Right lobe of liver (tissue), 6 donors: ENCODE results near the gene KLF13. TPM values are rescaled to one million over a fixed set of nuclear protein-coding genes. Genes with fewer than 3 reads are reported as not detected.

Source experiments
- ATAC-seq, 4 donors: fragments of 200-7000 bp; cut with Tn5 transposase; one replicate each; pipeline ENCODE4 v1.9.1; 2020; ENCODE audit warnings: mild to moderate bottlenecking in 4 of 4, moderate library complexity in 4 of 4
- DNase-seq, 3 donors: peaks; one replicate each; pipeline ENCODE4 v3.0.0-alpha.2; 2020
- H3K27ac ChIP-seq, 3 donors: fragments of 200-600 bp; one replicate each; pipeline ENCODE4 v1.8.0; 2022
- H3K27me3 ChIP-seq, 2 donors: fragments of 200-600 bp; one replicate each; pipeline ENCODE4 v1.8.0; 2022
- H3K36me3 ChIP-seq, 4 donors: fragments of 200-600 bp; sonication (generic) in 1 of 4; one replicate each; pipeline versions ENCODE4 v1.5.1 to v1.8.0; 2017 to 2022; ENCODE audit warnings: control low read depth in 1 of 4
- H3K4me1 ChIP-seq, 4 donors: fragments of 200-600 bp; sonication (generic) in 1 of 4; one replicate each; pipeline versions ENCODE4 v1.5.1 to v1.8.0; 2017 to 2022; ENCODE audit warnings: control low read depth in 1 of 4
- H3K4me3 ChIP-seq, 3 donors: fragments of 200-600 bp; one replicate each; pipeline ENCODE4 v1.8.0; 2022
- H3K9me3 ChIP-seq, 4 donors: fragments of 200-600 bp; sonication (generic) in 1 of 4; one replicate each; pipeline versions ENCODE4 v1.5.1 to v1.8.0; 2017 to 2022; ENCODE audit warnings: control low read depth in 1 of 4
- CTCF ChIP-seq, 4 donors: fragments of 200-600 bp in 3 of 4; fragments of 450-650 bp in 1 of 4; IDR thresholded peaks; one replicate each; pipeline versions ENCODE4 v1.5.1 to v1.8.0; 2016 to 2022; ENCODE audit warnings: antibody characterized with exemption in 4 of 4, mild to moderate bottlenecking in 2 of 4
- POLR2A ChIP-seq: fragments of 450-650 bp; IDR thresholded peaks from one replicate; pipeline ENCODE4 v1.6.1; 2017; ENCODE audit warnings: antibody characterized with exemption, mild to moderate bottlenecking
- WGBS: methylation state at CpG from one replicate; pipeline ENCODE4 v1.1.6; 2018; ENCODE audit warnings: low coverage, low lambda C conversion rate; ENCODE audit not compliant: insufficient coverage; ENCODE audit errors: missing lambda C conversion rate; 5-methylcytosine and 5-hydroxymethylcytosine counted together
- intact Hi-C, 2 donors: fragments of 100-400 bp; cut with DNase I; formaldehyde crosslinking; loops; one replicate each; pipeline versions ENCODE4 v1.11.2 to v1.14.1; 2022
- total RNA-seq, 6 experiments: library from RNA; depleted of rRNA in 2 of 6; stranded (reverse); fragments of >200 nt in 2 of 6; fragmentation: NEBNext Ultra II Directional in 3 of 6; extraction: Animal tissue kit (Norgen Biotek cat#: 25700) in 3 of 6; gene quantifications; one replicate each; pipeline versions ENCODE4 v1.1.0 to v1.2.4, GENCODE V29; 2016 to 2023
- donor health status: DM: no; HTN: yes; CAD: no.
- donor health status: DM: no; HTN: no; CAD: no.
- donor health status: DM: no; HTN: no; CAD: no.
- donor health status: DM: no; HTN: yes; CAD: no.
- donor health status: DM: no; HTN: yes; CAD: no.

Gene KLF13
- total RNA-seq, 6 experiments from 2014 or later = 22.7 to 66.2 (median 28.5) TPM

- Histone ChIP-seq H3K9me3 (no peaks in the 10 kb centered on the region), H3K36me3 (no peaks in the 10 kb centered on the region), H3K4me1 (peaks cover 0 to 18% (median 6%) of the 10 kb centered on the region in 4 donors), H3K27me3 (no peaks in the 10 kb centered on the region), H3K4me3 (peak overlapping the region; percentile 80 to 97 (median 94)), H3K27ac (peak overlapping the region; percentile 95 to 97 (median 96))
- ATAC-seq = no peak
- intact Hi-C loops = loop anchor here in 1 of 2 donors (10.0 kb wide), 1 partner anchor 110 kb away; no protein-coding TSS in a partner anchor
- WGBS = 61% methylated on average over 8 of the region's 23 CpGs
- DNase-seq = peak; percentile 25 to 52 (median 48)
- TF ChIP-seq CTCF (IDR thresholded peaks at IDR 0.05) = no peak
- no peak for TF ChIP-seq POLR2A
These were observed 1.6 kb upstream of the KLF13 start for GRCh38 chr15:31324806-31325594.

DNA sequence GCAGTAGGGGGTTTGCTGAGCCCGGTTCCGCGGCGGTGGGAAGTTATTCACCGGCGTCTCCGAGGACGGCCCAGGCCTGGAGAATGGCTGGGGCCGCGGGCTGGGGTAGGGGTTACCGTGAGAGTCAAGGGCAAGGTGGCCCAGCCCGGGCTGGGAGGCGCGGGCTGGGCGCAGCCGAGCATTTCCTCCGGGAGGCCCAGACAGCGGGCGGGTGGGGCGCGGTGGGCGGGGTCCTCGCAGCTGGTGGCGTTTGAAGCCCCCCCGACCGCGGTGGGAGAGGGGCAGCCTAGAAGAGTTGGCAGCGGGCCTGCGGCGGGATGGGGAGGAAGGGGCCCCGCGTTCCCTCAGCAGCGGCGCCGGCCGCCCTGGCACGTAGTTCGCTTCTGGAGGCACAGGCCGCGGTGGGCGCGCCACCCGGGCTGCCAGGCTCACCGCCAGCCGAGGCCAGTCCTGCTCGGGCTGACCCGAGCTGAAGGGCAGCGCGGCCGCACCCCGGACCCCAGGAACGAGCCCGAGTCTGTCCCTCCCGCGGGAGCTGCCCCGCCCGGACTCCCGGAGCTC is 960 bp upstream of the KLF13 start:
- ATAC-seq (peak in 3 of 4 donors; percentile 2 to 4 (median 3)), DNase-seq (peak; percentile 76 to 83 (median 81))
- H3K4me3 ChIP-seq = peak overlapping the region; percentile 80 to 97 (median 94)
- H3K27me3 ChIP-seq = no peaks in the 10 kb centered on the region
- no peaks in the 10 kb centered on the region for H3K9me3 ChIP-seq
- WGBS = 0% methylated on average over 5 of the region's 58 CpGs
- H3K4me1 ChIP-seq = peaks cover 0 to 24% (median 10%) of the 10 kb centered on the region in 4 donors
- TF ChIP-seq CTCF (IDR thresholded peaks at IDR 0.05) (no peak), POLR2A (no peak)
- H3K36me3 ChIP-seq = no peaks in the 10 kb centered on the region
- H3K27ac ChIP-seq = peak overlapping the region; percentile 95 to 97 (median 96)
- intact Hi-C loops = loop anchor here in 1 of 2 donors (10.0 kb wide), 1 partner anchor 111 kb away; no protein-coding TSS in a partner anchor

DNA sequence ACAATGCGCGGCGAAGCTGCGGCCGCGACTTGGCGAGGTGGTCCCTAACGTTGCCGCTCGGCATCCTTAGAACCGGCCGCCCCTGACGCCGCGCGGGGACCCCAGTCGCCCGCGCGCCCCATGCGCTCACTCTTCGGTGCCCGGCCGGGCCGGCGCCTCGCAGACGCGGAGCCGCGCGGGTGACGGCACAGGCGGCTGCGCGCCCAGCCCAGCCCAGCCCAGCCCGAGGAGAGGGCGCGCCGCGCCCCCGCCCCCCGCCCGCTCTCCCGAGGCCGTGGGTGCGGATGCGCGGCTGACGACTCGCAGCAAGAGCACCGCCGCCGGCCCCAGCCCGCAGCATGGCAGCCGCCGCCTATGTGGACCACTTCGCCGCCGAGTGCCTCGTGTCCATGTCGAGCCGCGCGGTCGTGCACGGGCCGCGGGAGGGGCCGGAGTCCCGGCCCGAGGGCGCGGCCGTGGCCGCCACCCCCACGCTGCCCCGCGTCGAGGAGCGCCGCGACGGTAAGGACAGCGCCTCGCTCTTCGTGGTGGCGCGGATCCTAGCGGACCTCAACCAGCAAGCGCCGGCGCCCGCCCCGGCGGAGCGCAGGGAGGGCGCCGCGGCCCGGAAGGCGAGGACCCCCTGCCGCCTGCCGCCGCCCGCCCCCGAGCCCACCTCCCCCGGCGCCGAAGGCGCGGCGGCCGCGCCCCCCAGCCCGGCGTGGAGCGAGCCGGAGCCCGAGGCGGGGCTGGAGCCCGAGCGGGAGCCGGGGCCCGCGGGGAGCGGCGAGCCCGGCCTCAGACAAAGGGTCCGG is 437 bp downstream of the KLF13 start:
- H3K4me1 ChIP-seq = peaks cover 0 to 38% (median 17%) of the 10 kb centered on the region in 4 donors
- H3K36me3 ChIP-seq = no peaks in the 10 kb centered on the region
- WGBS = no CpG with 5 or more reads among the region's 130 CpGs
- intact Hi-C loops = loop anchor here in 1 of 2 donors (10.0 kb wide), 1 partner anchor 112 kb away; no protein-coding TSS in a partner anchor
- no peaks in the 10 kb centered on the region for H3K27me3 ChIP-seq
- no peaks in the 10 kb centered on the region for H3K9me3 ChIP-seq
- peak overlapping the region; percentile 75 to 94 (median 80) for H3K4me3 ChIP-seq
- peak; percentile 2 to 42 (median 15) for ATAC-seq
- DNase-seq = peak in 2 of 3 donors; percentile 78
- TF ChIP-seq CTCF (IDR thresholded peaks at IDR 0.05) = no peak
- peak; percentile 60 for TF ChIP-seq POLR2A
- peak overlapping the region; percentile 89 to 92 (median 90) for H3K27ac ChIP-seq

- ATAC-seq = peak; percentile 23 to 44 (median 30)
- no peaks in the 10 kb centered on the region for H3K27me3 ChIP-seq
- H3K4me1 ChIP-seq = peaks cover 0 to 45% (median 20%) of the 10 kb centered on the region in 4 donors
- peak overlapping the region; percentile 89 to 92 (median 90) for H3K27ac ChIP-seq
- no peaks in the 10 kb centered on the region for H3K36me3 ChIP-seq
- TF ChIP-seq CTCF (IDR thresholded peaks at IDR 0.05) (no peak), POLR2A (peak; percentile 55)
- WGBS = 0% methylated on average over 12 of the region's 108 CpGs
- intact Hi-C loops = loop anchor here in 1 of 2 donors (10.0 kb wide), 1 partner anchor 113 kb away; no protein-coding TSS in a partner anchor
- H3K4me3 ChIP-seq = peak overlapping the region; percentile 75 to 94 (median 80)
- H3K9me3 ChIP-seq = no peaks in the 10 kb centered on the region
- DNase-seq = peak; percentile 79 to 88 (median 84)
These were observed 1.2 kb downstream of the KLF13 start for GRCh38 chr15:31327669-31328427.
